LNCAP (cell line): ENCODE measurements around the gene TGFBRAP1.

Experiments
- CTCF ChIP-seq: fragments of 450-650 bp; IDR thresholded peaks from 2 replicates; pipeline ENCODE4 v1.5.1; 2017; ENCODE audit warnings: mild to moderate bottlenecking

The TGFBRAP1 gene

GRCh38 chr2:105338020-105338385 lies 8.5 kb upstream of the TGFBRAP1 start:
- no peak for TF ChIP-seq CTCF

GRCh38 chr2:105337122-105338019 lies 7.8 kb upstream of the TGFBRAP1 start, which contains the start of gene C2orf49:
Gene C2orf49, plus strand, starts transcription at chr2:105337540. Its CDS starts 48 bp downstream, at chr2:105337588.
- no peak for TF ChIP-seq CTCF

GRCh38 chr2:105336786-105337121 lies 7.2 kb upstream of the TGFBRAP1 start:
- TF ChIP-seq CTCF: no peak

- TF ChIP-seq CTCF: no peak
Observed at GRCh38 chr2:105335469-105335868, 5.9 kb upstream of the TGFBRAP1 start.

GRCh38 chr2:105334211-105334610 lies 4.7 kb upstream of the TGFBRAP1 start:
- TF ChIP-seq CTCF: no peak

- no peak for TF ChIP-seq CTCF
Observed at GRCh38 chr2:105330681-105331375, 1.3 kb upstream of the TGFBRAP1 start.

- no peak for TF ChIP-seq CTCF
Observed at GRCh38 chr2:105329197-105329554, 359 bp downstream of the TGFBRAP1 start.
